Heart left ventricle (tissue), 16 donors: Measurements from ENCODE around the gene PARN. TPM values are rescaled to one million over a fixed set of nuclear protein-coding genes. Genes with fewer than 3 reads are reported as not detected.

Experiments used
- ATAC-seq, 4 donors: fragments of 200-7000 bp; cut with Tn5 transposase; one replicate each; pipeline ENCODE4 v1.9.1; 2020 to 2022; ENCODE audit warnings: moderate library complexity in 4 of 4, mild to moderate bottlenecking in 3 of 4, moderate number of reproducible peaks in 1 of 4
- DNase-seq, 5 donors: peaks; one replicate each; pipeline ENCODE4 v3.0.0-alpha.2; 2020
- H3K27ac ChIP-seq, 12 donors: fragments of 200-600 bp; sonication (generic) in 4 of 12; one replicate each; pipeline versions ENCODE4 v1.5.0 to v1.8.0; 2016 to 2022; ENCODE audit warnings: mild to moderate bottlenecking in 2 of 12
- H3K27me3 ChIP-seq, 9 donors: fragments of 200-600 bp; sonication (generic) in 2 of 9; one replicate each; pipeline versions ENCODE4 v1.5.1 to v1.8.0; 2016 to 2022; ENCODE audit warnings: mild to moderate bottlenecking in 3 of 9
- H3K36me3 ChIP-seq, 9 donors: fragments of 200-600 bp; sonication (generic) in 2 of 9; one replicate each; pipeline versions ENCODE4 v1.5.0 to v1.8.0; 2018 to 2022; ENCODE audit warnings: mild to moderate bottlenecking in 2 of 9
- H3K4me1 ChIP-seq, 12 donors: fragments of 200-600 bp; sonication (generic) in 4 of 12; one replicate each; pipeline versions ENCODE4 v1.5.0 to v1.8.0; 2016 to 2022; ENCODE audit warnings: mild to moderate bottlenecking in 3 of 12
- H3K4me3 ChIP-seq, 12 donors: fragments of 200-600 bp; sonication (generic) in 4 of 12; one replicate each; pipeline versions ENCODE4 v1.5.0 to v1.8.0; 2017 to 2022; ENCODE audit warnings: mild to moderate bottlenecking in 9 of 12, moderate library complexity in 4 of 12
- H3K9me3 ChIP-seq, 12 donors: fragments of 200-600 bp; sonication (generic) in 4 of 12; one replicate each; pipeline versions ENCODE4 v1.5.0 to v1.8.0; 2016 to 2022; ENCODE audit warnings: mild to moderate bottlenecking in 1 of 12
- CTCF ChIP-seq, 12 donors: fragments of 200-600 bp; sonication (generic) in 4 of 12; IDR thresholded peaks; one replicate each; pipeline versions ENCODE4 v1.5.0 to v1.8.0; 2018 to 2022; ENCODE audit warnings: antibody characterized with exemption in 12 of 12, mild to moderate bottlenecking in 5 of 12
- POLR2A ChIP-seq, 2 donors: fragments of 450-650 bp; IDR thresholded peaks; one replicate each; pipeline ENCODE4 v1.6.1; 2017; ENCODE audit warnings: antibody characterized with exemption in 2 of 2, mild to moderate bottlenecking in 2 of 2, moderate library complexity in 2 of 2
- WGBS, 4 donors: extraction: QIAGEN DNeasy Blood & Tissue Kit in 2 of 4; methylation state at CpG; one replicate each; pipeline versions ENCODE4 v1.1.5 to v1.1.7; 2013 to 2018; 5-methylcytosine and 5-hydroxymethylcytosine counted together
- intact Hi-C, 10 donors: fragments of 100-400 bp; cut with DNase I; formaldehyde crosslinking; loops; one replicate each; pipeline versions ENCODE4 v1.11.1 to v1.14.2; 2022
- polyA plus RNA-seq, 2 donors: library from polyadenylated mRNA; stranded (reverse); fragments of 200-250 nt; gene quantifications; one replicate each; pipeline ENCODE4 v1.2.3, GENCODE V29; 2013
- total RNA-seq, 9 donors: library from RNA; depleted of rRNA in 2 of 9; stranded (reverse); fragments of >200 nt in 2 of 9; fragmentation: NEBNext Ultra II Directional in 3 of 9; extraction: Animal tissue kit (Norgen Biotek cat#: 25700) in 3 of 9; gene quantifications; one replicate each; pipeline versions ENCODE4 v1.1.0 to v1.2.4, GENCODE V29; 2016 to 2023
- donor health status: ischemic (EF 13 %, LVEDD 7.1; RV severe dilation, severe dysfunction).
- donor health status: healthy with polysubstance abuse.
- donor health status: DM: no; HTN: yes; CAD: no.
- donor health status: DM: no; HTN: no; CAD: no.
- donor health status: ischemic (EF 25% LVEDD 6.9; RV normal size, moderate dysfunction).
- donor health status: ischemic (EF 25% LVEDD 5.7; RV mildly dilated, moderate dysfunction).
- donor health status: healthy.
- donor health status: DM: yes; HTN: yes; CAD: no.
- donor health status: ischemic (EF 35%, LVEDD 5.7; RV mildly dilated, moderate dysfunction).
- donor health status: nonischemic (EF 11% LVEDD 7.7; RV severe dilation, severe dysfunction).
- donor health status: DM: yes; HTN: yes; CAD: no.
- donor health status: PGD.
- donor health status: ischemic (EF 29% LVEDD 5.4; RV normal size, mild dysfunction).
- donor health status: nonischemic (EF 23%, LVEDD 6.1; RV moderate dilation, normal function).

Gene PARN
- total and polyA plus RNA-seq, 11 donors: 7.7 to 25.9 (median 19.8) TPM

GRCh38 chr16:14511800-14512135, 118.3 kb downstream of the PARN start:
- no peak for DNase-seq
- H3K27me3 ChIP-seq: no peaks in the 10 kb centered on the region
- H3K4me3 ChIP-seq: no peak overlapping the region
- no peak for ATAC-seq
- H3K9me3 ChIP-seq: no peaks in the 10 kb centered on the region
- H3K27ac ChIP-seq: no peak overlapping the region
- intact Hi-C loops: no loop called here
- WGBS, 4 donors: 96 to 100% (median 98%) methylated on average over 1 of the region's 1 CpG
- peaks cover 0 to 28% (median 11%) of the 10 kb centered on the region in 12 donors for H3K4me1 ChIP-seq
- no peaks in the 10 kb centered on the region for H3K36me3 ChIP-seq
- no peak for TF ChIP-seq CTCF (IDR thresholded peaks at IDR 0.05)
- no peak for TF ChIP-seq POLR2A (IDR thresholded peaks at IDR 0.05)

- 75 to 80% (median 78%) methylated on average over 6 of the region's 6 CpGs for WGBS, 4 donors
- intact Hi-C loops: no loop called here
- no peaks in the 10 kb centered on the region for H3K36me3 ChIP-seq
- peak overlapping the region in 1 of 12 donors; percentile 1 for H3K27ac ChIP-seq
- no peaks in the 10 kb centered on the region for H3K9me3 ChIP-seq
- no peak for TF ChIP-seq POLR2A (IDR thresholded peaks at IDR 0.05)
- no peak for TF ChIP-seq CTCF (IDR thresholded peaks at IDR 0.05)
- ATAC-seq: peak in 3 of 4 donors; percentile 33 to 47 (median 37)
- no peak overlapping the region for H3K4me3 ChIP-seq
- no peak for DNase-seq
- peaks cover 0 to 31% (median 13%) of the 10 kb centered on the region in 12 donors for H3K4me1 ChIP-seq
- no peaks in the 10 kb centered on the region for H3K27me3 ChIP-seq
Measured at GRCh38 chr16:14510939-14511799, 118.9 kb downstream of the PARN start.

GRCh38 chr16:14510581-14510938, 119.5 kb downstream of the PARN start:
- TF ChIP-seq CTCF (IDR thresholded peaks at IDR 0.05): no peak
- TF ChIP-seq POLR2A (IDR thresholded peaks at IDR 0.05): no peak
- Histone ChIP-seq H3K27me3 (no peaks in the 10 kb centered on the region), H3K4me1 (peaks cover 0 to 37% (median 13%) of the 10 kb centered on the region in 12 donors), H3K36me3 (no peaks in the 10 kb centered on the region), H3K9me3 (no peaks in the 10 kb centered on the region), H3K27ac (peak overlapping the region in 1 of 12 donors; percentile 1), H3K4me3 (no peak overlapping the region)
- ATAC-seq: peak in 3 of 4 donors; percentile 43 to 63 (median 56)
- 61 to 82% (median 71%) methylated on average over 2 of the region's 2 CpGs for WGBS, 4 donors
- intact Hi-C loops: no loop called here
- DNase-seq: no peak

DNA sequence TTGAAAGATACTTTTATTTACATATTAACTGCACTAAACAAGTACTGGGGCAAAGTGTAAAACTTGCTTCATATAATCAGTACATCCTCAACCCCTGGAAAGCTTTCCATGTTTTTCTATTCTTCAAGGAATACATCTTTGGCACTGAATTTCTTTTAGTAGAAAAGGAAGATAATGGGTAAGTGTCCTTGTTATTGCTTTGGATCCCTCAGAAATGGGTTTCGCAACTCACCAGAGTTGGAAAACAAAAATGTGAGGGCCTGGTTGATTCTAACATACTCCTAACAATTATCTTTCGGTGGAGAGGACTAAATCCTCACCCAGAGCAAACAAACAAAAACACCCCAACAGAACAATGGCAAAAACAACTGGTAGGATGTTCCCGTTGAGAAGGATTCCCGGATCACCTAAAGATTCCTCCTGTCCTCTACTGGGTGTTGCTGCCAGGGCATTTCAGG, 120.4 kb downstream of the PARN start:
- TF ChIP-seq POLR2A (IDR thresholded peaks at IDR 0.05): no peak
- H3K36me3 ChIP-seq: no peaks in the 10 kb centered on the region
- H3K9me3 ChIP-seq: no peaks in the 10 kb centered on the region
- no peaks in the 10 kb centered on the region for H3K27me3 ChIP-seq
- intact Hi-C loops: no loop called here
- peaks cover 0 to 39% (median 13%) of the 10 kb centered on the region in 12 donors for H3K4me1 ChIP-seq
- H3K27ac ChIP-seq: peak overlapping the region in 1 of 12 donors; percentile 23
- 82 to 89% (median 83%) methylated on average over 4 of the region's 4 CpGs for whole genome bisulfite sequencing, 4 donors
- no peak overlapping the region for H3K4me3 ChIP-seq
- ATAC-seq: no peak
- DNase-seq: no peak
